Measurements from ENCODE around the gene CASP10.
"Not testable (repeated sequence)": the region's sequence is repeated elsewhere in the genome, so short reads cannot be mapped to it uniquely, and the experiment has no call there.

CASP10 gene

DNA sequence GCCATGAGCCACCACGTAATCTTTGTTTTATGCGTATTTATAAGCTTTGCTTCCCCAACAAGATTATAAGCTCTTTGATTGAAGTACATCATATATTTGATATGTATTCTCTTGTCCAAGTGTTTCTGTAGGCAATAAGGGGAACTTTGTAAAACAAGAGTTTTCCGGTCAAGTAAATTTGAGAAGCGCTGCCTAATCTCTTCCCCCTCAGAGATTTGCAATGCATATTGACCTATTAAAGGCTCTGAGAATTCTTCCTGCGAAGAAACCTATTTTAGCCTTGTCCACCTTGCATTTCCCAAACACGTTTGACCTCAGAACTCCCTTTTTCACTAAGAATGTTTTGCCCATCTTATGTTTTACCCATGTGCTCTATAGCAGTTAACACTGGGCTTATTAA lies 26.9 kb upstream of the CASP10 start:
- no peaks in the 10 kb centered on the region for H3K36me3 Mint-ChIP-seq (ENCODE audit: low read depth)
- TF ChIP-seq, protein P1, sequence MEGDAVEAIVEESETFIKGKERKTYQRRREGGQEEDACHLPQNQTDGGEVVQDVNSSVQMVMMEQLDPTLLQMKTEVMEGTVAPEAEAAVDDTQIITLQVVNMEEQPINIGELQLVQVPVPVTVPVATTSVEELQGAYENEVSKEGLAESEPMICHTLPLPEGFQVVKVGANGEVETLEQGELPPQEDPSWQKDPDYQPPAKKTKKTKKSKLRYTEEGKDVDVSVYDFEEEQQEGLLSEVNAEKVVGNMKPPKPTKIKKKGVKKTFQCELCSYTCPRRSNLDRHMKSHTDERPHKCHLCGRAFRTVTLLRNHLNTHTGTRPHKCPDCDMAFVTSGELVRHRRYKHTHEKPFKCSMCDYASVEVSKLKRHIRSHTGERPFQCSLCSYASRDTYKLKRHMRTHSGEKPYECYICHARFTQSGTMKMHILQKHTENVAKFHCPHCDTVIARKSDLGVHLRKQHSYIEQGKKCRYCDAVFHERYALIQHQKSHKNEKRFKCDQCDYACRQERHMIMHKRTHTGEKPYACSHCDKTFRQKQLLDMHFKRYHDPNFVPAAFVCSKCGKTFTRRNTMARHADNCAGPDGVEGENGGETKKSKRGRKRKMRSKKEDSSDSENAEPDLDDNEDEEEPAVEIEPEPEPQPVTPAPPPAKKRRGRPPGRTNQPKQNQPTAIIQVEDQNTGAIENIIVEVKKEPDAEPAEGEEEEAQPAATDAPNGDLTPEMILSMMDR (IDR thresholded peaks at IDR 0.05; ENCODE audit: unreplicated experiment in 3 of 3), result no peak
- H3K27ac Mint-ChIP-seq, result no peak overlapping the region
- H3K4me1 Mint-ChIP-seq, result peaks cover 15% of the 10 kb centered on the region
- no peak overlapping the region for H3K4me3 Mint-ChIP-seq
- no peaks in the 10 kb centered on the region for H3K27me3 Mint-ChIP-seq (ENCODE audit: low read depth)
- H3K9me3 Mint-ChIP-seq, result no peaks in the 10 kb centered on the region

DNA sequence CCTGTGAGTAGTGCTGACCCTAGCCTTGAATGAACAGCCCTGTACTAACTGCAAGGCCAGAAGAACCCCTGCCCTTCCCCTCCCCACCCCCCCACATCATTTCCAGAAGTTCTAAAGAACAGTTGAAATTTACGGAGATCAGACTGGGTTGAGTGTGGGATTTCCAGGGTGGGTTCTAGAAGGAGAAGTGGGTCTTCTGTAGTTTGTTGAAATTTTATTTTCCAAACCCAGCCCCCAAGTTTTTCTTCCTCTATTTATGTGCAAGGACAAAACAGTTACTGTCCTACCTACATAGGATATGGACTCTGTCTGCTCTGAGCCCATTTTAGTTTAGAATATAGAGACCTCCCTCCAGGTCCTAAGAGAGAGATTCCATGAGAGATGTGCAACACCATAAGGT lies 26.3 kb upstream of the CASP10 start:
- Mint-ChIP-seq H3K36me3 (ENCODE audit: low read depth) (no peaks in the 10 kb centered on the region), H3K4me1 (peaks cover 9% of the 10 kb centered on the region), H3K4me3 (no peak overlapping the region), H3K27me3 (ENCODE audit: low read depth) (no peaks in the 10 kb centered on the region), H3K9me3 (no peaks in the 10 kb centered on the region), H3K27ac (no peak overlapping the region)
- TF ChIP-seq, protein P1 (IDR thresholded peaks at IDR 0.05; ENCODE audit: unreplicated experiment in 3 of 3), result no peak

DNA sequence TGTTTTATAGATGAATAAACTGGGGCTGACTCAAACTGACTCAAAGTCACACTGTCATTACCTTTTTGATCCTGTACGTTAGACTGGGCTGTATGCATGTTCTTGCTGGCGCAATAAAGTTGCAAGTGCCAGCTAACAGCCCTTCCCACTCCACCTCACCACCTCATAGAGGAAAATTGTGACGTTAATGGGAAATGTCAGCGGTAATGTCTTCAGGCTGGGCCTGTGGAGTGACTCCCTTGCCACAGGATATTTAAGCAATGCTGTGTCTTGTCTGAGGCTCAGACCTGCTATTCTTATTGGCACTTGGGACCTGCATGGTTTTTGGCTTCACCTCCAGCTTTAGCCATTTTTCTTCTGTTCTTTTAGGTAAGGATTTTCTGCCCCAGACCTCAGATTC lies 25.2 kb upstream of the CASP10 start:
- no peaks in the 10 kb centered on the region for H3K27me3 Mint-ChIP-seq (ENCODE audit: low read depth)
- TF ChIP-seq, protein P1 (IDR thresholded peaks at IDR 0.05; ENCODE audit: unreplicated experiment in 3 of 3), result no peak

DNA sequence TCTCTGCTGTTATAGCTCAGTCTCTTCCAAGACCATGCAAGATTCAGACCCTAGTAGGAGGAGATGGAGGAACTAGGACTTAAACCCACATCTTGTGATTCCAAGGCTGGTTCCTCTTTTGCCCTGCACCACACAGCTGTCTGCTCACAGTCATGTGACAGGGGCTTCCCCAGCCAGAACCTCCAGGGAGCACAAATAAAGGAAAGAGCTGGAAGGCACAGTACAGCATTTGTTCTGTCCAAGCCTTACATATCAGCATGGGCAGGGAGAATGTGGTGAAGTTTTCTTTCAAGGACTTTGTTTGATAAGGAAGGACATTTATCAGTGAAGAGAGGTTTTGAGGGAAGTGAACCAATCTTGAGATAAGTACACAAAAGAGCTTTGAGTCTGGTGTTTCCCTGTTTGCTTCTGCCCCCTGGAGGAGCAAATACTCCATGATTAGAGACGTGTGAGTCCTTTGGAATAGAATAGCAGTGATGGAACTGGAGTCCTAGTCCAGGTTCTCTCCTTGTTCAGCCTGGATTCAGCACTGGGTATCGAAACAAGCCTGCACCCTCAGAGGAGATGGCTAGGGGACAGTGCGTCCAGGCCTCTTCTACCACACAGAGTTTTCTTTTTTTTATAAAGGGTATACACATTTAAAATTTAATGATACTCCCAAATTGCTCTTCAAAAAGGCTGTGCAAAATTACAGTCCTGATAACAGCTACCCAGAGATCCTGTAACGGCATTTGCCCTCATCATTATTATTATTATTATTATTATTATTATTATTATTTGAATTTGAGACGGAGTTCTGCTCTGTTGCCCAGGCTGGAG lies 24.6 kb upstream of the CASP10 start:
- Mint-ChIP-seq H3K27ac (peak overlapping the region; percentile 25 to 69 (median 50)), H3K9me3 (no peaks in the 10 kb centered on the region), H3K36me3 (ENCODE audit: low read depth) (peaks cover 5% of the 10 kb centered on the region), H3K4me3 (no peak overlapping the region), H3K4me1 (peaks cover 9% of the 10 kb centered on the region), H3K27me3 (ENCODE audit: low read depth) (no peaks in the 10 kb centered on the region)
- TF ChIP-seq, protein P1 (IDR thresholded peaks at IDR 0.05; ENCODE audit: unreplicated experiment in 3 of 3), result peak; percentile 49 to 63 (median 53)

More for the DNA sequence above, 25.2 kb upstream of the CASP10 start:
- no peaks in the 10 kb centered on the region for H3K9me3 Mint-ChIP-seq
- peaks cover 3% of the 10 kb centered on the region for H3K36me3 Mint-ChIP-seq (ENCODE audit: low read depth)
- peak overlapping the region; percentile 25 to 69 (median 50) for H3K27ac Mint-ChIP-seq
- H3K4me3 Mint-ChIP-seq, result no peak overlapping the region
- peaks cover 9% of the 10 kb centered on the region for H3K4me1 Mint-ChIP-seq

DNA sequence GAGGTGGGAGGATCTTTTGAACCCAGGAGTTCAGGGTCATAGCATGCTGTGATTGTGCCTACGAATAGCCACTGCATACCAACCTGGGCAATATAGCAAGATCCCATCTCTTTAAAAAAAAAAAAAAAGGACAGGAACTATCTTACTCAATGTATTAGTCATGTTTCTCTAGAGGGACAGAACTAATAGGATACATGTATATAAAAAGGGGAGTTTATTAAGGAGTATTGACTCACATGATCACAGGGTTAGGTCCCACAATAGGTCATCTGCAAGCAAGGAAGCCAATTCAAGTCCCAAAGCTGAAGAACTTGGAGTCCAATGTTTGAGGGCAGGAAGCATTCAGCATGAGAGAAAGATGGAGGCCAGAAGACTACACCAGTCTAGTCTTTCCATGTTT lies 18.8 kb upstream of the CASP10 start:
- Mint-ChIP-seq H3K27me3 (ENCODE audit: low read depth) (peaks cover 7% of the 10 kb centered on the region), H3K9me3 (peaks cover 8% of the 10 kb centered on the region), H3K27ac (no peak overlapping the region), H3K4me1 (no peaks in the 10 kb centered on the region), H3K36me3 (ENCODE audit: low read depth) (peaks cover 28% of the 10 kb centered on the region), H3K4me3 (no peak overlapping the region)
- TF ChIP-seq, protein P1 (IDR thresholded peaks at IDR 0.05; ENCODE audit: unreplicated experiment in 3 of 3), result no peak

DNA sequence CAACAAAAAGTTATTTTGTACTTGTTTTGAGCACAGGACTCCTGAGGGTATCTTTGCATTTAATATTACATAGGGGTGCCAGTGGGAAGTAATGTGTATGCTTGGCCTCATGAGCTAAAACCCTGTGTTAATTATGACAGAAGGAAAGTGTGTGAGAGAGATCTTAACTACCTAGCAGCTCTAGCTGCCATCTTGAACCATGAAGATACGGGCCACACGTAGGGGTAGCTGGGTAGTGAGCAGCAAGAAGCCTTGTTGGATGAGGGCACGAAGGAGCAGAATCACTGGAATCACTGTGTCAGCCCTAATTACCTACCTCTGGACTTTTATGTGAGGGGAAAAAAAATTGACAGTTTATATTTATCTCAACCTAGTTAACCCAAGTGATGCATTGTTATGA lies 15.4 kb upstream of the CASP10 start:
- peaks cover 26% of the 10 kb centered on the region for H3K36me3 Mint-ChIP-seq (ENCODE audit: low read depth)
- H3K27me3 Mint-ChIP-seq (ENCODE audit: low read depth), result peaks cover 7% of the 10 kb centered on the region
- no peak overlapping the region for H3K27ac Mint-ChIP-seq
- TF ChIP-seq, protein P1 (IDR thresholded peaks at IDR 0.05; ENCODE audit: unreplicated experiment in 3 of 3), result no peak
- H3K4me3 Mint-ChIP-seq, result no peak overlapping the region
- H3K4me1 Mint-ChIP-seq, result no peaks in the 10 kb centered on the region
- peaks cover 8% of the 10 kb centered on the region for H3K9me3 Mint-ChIP-seq

DNA sequence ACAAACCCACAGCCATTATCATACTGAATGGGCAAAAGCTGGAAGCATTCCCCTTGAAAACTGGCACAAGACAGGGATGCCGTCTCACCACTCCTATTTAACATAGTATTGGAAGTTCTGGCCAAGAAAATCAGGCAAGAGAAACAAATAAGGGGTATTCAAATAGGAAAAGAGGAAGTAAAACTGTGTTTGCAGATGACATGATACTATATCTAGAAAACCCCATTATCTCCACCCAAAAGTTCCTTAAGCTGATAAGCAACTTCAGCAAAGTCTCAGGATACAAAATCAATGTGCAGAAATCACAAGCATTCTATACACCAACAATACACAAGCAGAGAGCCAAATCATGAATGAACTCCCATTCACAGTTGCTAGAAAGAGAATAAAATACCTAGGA lies 14.4 kb upstream of the CASP10 start:
- H3K4me3 Mint-ChIP-seq; H3K27me3 Mint-ChIP-seq (ENCODE audit: low read depth); H3K27ac Mint-ChIP-seq; H3K4me1 Mint-ChIP-seq; H3K9me3 Mint-ChIP-seq: not testable (repeated sequence)
- H3K36me3 Mint-ChIP-seq (ENCODE audit: low read depth), result peaks cover 22% of the 10 kb centered on the region

Measured in nephron (organoid).